ENCODE measurements around the gene DIP2C. TPM values are rescaled to one million over a fixed set of nuclear protein-coding genes. Genes with fewer than 3 reads are reported as not detected.

Gene DIP2C
- polyA plus RNA-seq, 1 of the 3 experiments (the other 2 are of a cell fraction), result 8.7 TPM

GRCh38 chr10:591646-592045 is 97.8 kb downstream of the DIP2C start (continued):
- no peak for TF ChIP-seq ZBTB33 (IDR thresholded peaks at IDR 0.05; ENCODE audit: borderline replicate concordance, low read depth)

GRCh38 chr10:590721-591120 is 98.7 kb downstream of the DIP2C start:
- no peak overlapping the region for H3K4me2 ChIP-seq
- H3K4me3 ChIP-seq (ENCODE audit: low read depth in 2 of 2, low read length in 1 of 2), result no peak overlapping the region
- ChIA-PET CTCF (interaction anchor here (1.1 kb wide), 2 partner anchors 9 to 21 kb away, joined by 3 read pairs; no protein-coding TSS in a partner anchor), POLR2A (no interaction called here)
- H2AFZ ChIP-seq (ENCODE audit: low read depth), result no peak overlapping the region
- H3K79me2 ChIP-seq (ENCODE audit: insufficient read depth), result peaks cover 80% of the 10 kb centered on the region
- no peak overlapping the region for H3K27ac ChIP-seq (ENCODE audit: low read depth in 2 of 2, low read length in 1 of 2)
- no peaks in the 10 kb centered on the region for H3F3A ChIP-seq (replicated peaks; ENCODE audit: insufficient read depth)
- TF ChIP-seq NFIC (IDR thresholded peaks at IDR 0.05; ENCODE audit: borderline replicate concordance) (no peak), JUND (IDR thresholded peaks at IDR 0.05) (no peak), MAX (IDR thresholded peaks at IDR 0.05; ENCODE audit: low read depth) (no peak), ZBTB33 (IDR thresholded peaks at IDR 0.05; ENCODE audit: borderline replicate concordance, low read depth) (no peak), ELF1 (IDR thresholded peaks at IDR 0.05) (no peak), MEF2A (IDR thresholded peaks at IDR 0.05; ENCODE audit: borderline replicate concordance, low read depth) (no peak), TAF1 (IDR thresholded peaks at IDR 0.05; ENCODE audit: borderline replicate concordance, low read depth, low read length) (no peak), REST (IDR thresholded peaks at IDR 0.05; ENCODE audit: low read depth, low read length) (no peak), SMC3 (IDR thresholded peaks at IDR 0.05; ENCODE audit: low read depth, low read length) (no peak), FOXJ3 (CRISPR knock-in tag; IDR thresholded peaks at IDR 0.05) (no peak), POLR2AphosphoS5 (IDR thresholded peaks at IDR 0.05; ENCODE audit: low read depth, low read length) (no peak), CHD2 (IDR thresholded peaks at IDR 0.05; ENCODE audit: low read length, partially characterized antibody) (no peak), FOXM1 (IDR thresholded peaks at IDR 0.05; ENCODE audit: low read depth) (no peak), RAD21 (IDR thresholded peaks at IDR 0.05; ENCODE audit: low read length) (no peak), NRF1 (IDR thresholded peaks at IDR 0.05; ENCODE audit: low read depth, low read length) (no peak), TEAD4 (IDR thresholded peaks at IDR 0.05; ENCODE audit: borderline replicate concordance, insufficient read depth) (no peak), RXRA (IDR thresholded peaks at IDR 0.05; ENCODE audit: borderline replicate concordance, low read depth) (no peak)
- H3K27me3 ChIP-seq (ENCODE audit: insufficient read depth), result no peaks in the 10 kb centered on the region
- peaks cover 0 to 7% of the 10 kb centered on the region in 2 experiments; a peak in 1 of 4 replicates for H3K4me1 ChIP-seq (ENCODE audit: control insufficient read depth in 1 of 2, insufficient read depth in 2 of 2, low read depth in 1 of 2, low read length in 1 of 2)
- no peak for DNase-seq
- peaks cover 44% of the 10 kb centered on the region for H4K20me1 ChIP-seq (ENCODE audit: insufficient read depth)
- WGBS (ENCODE audit: low lambda C conversion rate), result 99% methylated on average over 10 of the region's 10 CpGs
- H3K36me3 ChIP-seq (replicated peaks in 1 of 2; ENCODE audit: control insufficient read depth in 1 of 2, insufficient read depth in 2 of 2, low read length in 1 of 2), result no peaks in the 10 kb centered on the region
- H3K9me3 ChIP-seq, result no peaks in the 10 kb centered on the region
- no peak overlapping the region for H3K9ac ChIP-seq
- no peaks in the 10 kb centered on the region for H3K9me2 ChIP-seq
